D721Med (cell line): Measurements from ENCODE around the gene CXCL16.
A peak's percentile ranks its signal among the peaks of the same experiment; 100 is the strongest.
"Not testable (repeated sequence)": the region's sequence is repeated elsewhere in the genome, so short reads cannot be mapped to it uniquely, and the experiment has no call there.

Source experiments
- DNase-seq: peaks from one replicate; pipeline ENCODE4 v3.0.0; 2011; ENCODE audit warnings: low spot score; ENCODE audit not compliant: insufficient read length
- FAIRE-seq: peaks from 2 replicates; lab custom pipeline; 2011; peaks lifted over from hg19 to GRCh38; lab: Jason Lieb, UNC
- TF ChIP-seq, protein P1 (sequence below): IDR thresholded peaks from 2 replicates; pipeline ENCODE4 v1.5.1; 2012; ENCODE audit warnings: mild to moderate bottlenecking, control low read depth; ENCODE audit not compliant: insufficient read depth; ENCODE audit errors: missing control alignments

Gene CXCL16

DNA sequence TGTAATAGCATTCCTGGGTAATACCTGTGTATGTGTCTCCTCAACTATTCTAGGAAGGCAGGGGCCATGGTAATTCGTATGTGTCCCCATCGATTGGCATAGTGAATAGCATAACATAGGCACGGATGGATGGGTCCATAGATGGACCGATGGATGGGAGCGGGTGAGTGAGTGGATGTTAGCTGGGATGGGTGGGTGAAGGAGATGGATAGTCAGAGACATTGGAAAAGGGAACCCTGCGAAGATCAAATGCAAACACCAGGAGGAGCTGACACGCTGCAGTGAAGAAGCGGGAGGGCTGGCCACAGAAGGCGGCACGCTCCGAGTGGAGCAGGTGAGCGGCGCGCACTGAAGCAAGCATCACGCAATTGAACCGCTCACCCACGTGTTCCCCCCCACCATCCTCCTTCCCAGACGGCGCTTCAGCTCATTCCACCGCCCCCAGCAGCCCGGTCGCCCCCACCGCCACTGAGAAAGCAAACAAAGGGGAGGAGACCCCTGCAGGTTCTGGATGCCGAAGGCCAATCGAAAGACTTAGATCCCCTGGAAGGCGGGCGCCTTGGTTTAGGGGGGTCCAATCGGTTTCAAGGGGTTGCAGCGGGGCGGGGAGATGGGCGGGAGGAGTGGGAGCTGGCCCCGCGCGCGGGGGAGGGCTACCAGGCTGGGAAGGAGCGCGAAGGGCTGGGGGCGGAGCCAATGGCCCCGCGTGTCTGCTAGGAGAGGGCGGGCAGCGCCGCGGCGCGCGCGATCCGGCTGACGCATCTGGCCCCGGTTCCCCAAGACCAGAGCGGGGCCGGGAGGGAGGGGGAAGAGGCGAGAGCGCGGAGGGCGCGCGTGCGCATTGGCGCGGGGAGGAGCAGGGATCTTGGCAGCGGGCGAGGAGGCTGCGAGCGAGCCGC, 29.7 kb downstream of the CXCL16 start, which contains the start of gene ARRB2:
Gene ARRB2 (plus strand): TSS at position 839 of the 899 bp plus-strand sequence. CDS start 90 bp downstream, outside the sequence.
- TF ChIP-seq, protein P1, sequence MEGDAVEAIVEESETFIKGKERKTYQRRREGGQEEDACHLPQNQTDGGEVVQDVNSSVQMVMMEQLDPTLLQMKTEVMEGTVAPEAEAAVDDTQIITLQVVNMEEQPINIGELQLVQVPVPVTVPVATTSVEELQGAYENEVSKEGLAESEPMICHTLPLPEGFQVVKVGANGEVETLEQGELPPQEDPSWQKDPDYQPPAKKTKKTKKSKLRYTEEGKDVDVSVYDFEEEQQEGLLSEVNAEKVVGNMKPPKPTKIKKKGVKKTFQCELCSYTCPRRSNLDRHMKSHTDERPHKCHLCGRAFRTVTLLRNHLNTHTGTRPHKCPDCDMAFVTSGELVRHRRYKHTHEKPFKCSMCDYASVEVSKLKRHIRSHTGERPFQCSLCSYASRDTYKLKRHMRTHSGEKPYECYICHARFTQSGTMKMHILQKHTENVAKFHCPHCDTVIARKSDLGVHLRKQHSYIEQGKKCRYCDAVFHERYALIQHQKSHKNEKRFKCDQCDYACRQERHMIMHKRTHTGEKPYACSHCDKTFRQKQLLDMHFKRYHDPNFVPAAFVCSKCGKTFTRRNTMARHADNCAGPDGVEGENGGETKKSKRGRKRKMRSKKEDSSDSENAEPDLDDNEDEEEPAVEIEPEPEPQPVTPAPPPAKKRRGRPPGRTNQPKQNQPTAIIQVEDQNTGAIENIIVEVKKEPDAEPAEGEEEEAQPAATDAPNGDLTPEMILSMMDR, result peak; percentile 29
- FAIRE-seq, result no peak
- peak; percentile 95 for DNase-seq

DNA sequence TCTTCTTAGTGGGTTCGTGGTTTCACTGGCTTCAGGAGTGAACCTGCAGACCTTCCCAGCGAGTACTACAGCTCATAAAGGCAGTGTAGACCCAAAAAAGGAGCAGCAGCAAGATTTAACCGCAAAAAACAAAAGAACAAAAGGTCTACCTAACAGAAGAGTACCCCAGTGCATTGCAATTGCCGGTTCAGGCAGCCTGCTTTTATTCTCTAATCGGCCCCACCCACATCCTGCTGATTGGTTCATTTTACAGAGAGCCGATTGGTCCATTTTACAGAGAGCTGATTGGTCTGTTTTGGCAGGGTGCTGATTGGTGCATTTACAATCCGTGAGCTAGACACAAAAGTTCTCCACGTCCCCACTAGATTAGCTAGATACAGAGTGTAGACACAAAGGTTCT, 31.3 kb downstream of the CXCL16 start:
- TF ChIP-seq, protein P1, result no peak
- no peak for FAIRE-seq
- no peak for DNase-seq

DNA sequence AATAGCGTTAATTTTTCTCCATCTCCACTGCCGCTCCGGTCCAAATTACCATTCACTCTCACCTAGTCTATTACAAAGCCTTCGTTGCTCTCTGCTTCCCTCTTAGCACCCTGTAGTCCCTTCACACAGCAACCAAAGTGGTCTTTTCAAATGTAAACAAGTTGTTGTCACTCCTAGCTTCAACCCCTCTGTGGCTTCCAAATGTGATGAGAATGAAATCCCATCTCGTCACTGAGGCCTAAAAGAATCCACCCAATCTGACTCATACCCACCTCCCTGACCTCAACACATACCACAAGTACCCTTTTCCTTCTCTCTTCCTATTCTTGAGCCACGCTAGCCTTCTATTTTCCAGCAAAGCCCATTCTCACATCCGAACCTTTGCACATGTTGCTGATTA, 33.6 kb downstream of the CXCL16 start:
- DNase-seq (no peak), FAIRE-seq (no peak)
- TF ChIP-seq, protein P1, result no peak

DNA sequence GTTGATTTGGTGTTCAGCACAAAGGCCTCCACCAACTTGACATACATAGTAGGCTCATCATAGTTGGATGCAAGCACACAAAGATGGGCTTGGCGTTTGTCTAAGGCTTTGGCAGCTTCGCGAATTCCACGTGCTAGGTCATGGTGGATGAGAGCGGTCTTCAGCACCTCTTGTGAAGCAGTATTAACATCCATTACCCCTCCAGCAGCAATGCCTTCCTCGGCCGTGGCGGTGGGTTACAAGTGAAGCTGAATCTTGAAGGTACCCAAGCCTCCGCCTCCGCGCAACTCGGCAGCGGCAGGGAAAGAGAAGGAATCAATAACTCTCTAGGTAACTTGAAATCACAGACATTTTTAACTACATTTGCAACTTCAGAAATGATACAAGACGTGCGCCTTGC, 34.7 kb downstream of the CXCL16 start:
- FAIRE-seq (no peak), DNase-seq (no peak)
- TF ChIP-seq, protein P1, result no peak

DNA sequence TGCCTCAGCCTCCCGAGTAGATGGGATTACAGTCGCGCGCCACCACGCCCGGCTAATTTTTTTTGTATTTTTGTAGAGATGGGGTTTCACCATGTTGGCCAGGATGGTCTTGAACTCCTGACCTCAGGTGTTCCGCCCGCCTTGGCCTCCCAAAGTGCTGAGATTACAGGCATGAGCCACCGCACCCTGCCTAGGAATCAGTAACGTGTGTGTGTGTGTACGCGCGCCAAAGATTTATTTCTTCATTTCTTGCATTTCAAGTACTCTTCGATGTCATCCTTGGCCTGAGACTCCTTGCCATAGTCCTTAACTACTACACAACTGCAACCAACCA, 35.2 kb downstream of the CXCL16 start:
- FAIRE-seq, DNase-seq: not testable (repeated sequence)

DNA sequence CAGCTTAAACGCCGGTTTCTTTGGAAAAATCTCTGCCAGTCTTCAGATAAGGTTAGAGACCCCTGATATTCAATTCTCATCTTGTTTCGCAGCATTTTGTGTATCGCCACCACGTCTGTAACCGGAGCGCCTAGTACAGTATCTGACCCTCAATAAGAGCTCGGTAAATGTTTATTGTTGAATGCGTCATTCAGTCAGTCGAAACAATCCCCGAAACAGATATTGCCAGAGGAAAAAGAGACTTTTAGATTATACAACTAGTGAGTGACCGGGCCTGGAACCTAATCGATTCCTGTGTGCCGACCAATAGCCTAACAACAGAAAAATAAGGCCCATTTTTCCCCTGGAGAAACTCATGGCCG, 36.4 kb downstream of the CXCL16 start:
- no peak for FAIRE-seq

DNA sequence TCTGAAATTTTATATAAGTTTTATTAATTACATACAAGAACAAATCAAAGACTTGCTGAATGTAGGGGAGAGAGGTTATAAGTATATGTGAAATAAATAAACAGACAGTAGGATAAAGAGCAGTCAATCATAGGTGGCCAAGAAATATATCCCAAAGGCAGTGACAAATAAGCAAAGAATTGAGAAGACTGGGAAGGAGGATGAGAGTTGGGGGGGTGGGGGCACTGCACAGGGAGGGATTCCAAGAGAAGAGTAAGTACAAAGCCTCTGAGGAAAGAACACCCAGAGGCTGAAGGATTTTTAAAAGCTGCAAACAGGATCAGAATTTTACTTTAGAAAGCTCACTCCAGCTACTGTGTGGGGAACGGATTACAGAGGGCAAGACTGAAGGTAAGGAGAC, 38.6 kb downstream of the CXCL16 start:
- FAIRE-seq, result no peak
- no peak for DNase-seq
- TF ChIP-seq, protein P1, result no peak

More for the DNA sequence above, 36.4 kb downstream of the CXCL16 start:
- TF ChIP-seq, protein P1, result no peak
- DNase-seq, result no peak

DNA sequence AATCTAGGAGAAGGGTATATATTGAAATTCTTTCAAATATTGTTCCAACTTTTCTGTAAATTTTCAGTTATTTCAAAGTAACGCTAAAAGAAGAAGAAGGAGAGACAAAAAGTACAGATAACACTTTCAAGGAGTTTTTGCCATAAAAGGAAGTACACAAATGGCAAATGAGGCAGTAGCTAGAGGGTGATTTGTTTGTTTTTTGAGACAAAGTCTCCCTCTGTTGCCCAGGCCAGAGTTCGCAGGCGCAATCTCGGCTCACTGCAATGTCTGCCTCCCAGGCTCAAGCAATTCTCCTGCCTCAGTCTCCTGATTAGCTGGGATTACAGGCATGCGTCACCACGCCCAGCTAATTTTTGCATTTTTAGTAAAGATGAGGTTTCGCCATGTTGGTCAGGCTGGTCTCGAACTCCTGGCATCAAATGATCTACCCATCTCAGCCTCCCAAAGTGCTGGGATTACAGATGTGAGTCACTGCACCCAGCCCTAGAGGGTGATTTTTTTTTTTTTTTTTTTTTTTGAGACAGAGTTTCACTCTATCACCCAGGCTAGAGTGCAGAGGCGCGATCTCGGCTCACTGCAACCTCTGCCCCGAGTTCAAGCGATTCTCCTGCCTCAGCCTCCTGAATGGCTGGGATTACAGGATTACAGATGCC, 40.2 kb downstream of the CXCL16 start:
- DNase-seq, FAIRE-seq: not testable (repeated sequence)
